Measurements from ENCODE around the gene WDFY3. TPM values are rescaled to one million over a fixed set of nuclear protein-coding genes. Genes with fewer than 3 reads are reported as not detected.

WDFY3 gene
- polyA plus RNA-seq, 1 donor (not counting 4 experiments of a cell fraction or from before 2014, with no cell fraction given): 28.5 TPM

DNA sequence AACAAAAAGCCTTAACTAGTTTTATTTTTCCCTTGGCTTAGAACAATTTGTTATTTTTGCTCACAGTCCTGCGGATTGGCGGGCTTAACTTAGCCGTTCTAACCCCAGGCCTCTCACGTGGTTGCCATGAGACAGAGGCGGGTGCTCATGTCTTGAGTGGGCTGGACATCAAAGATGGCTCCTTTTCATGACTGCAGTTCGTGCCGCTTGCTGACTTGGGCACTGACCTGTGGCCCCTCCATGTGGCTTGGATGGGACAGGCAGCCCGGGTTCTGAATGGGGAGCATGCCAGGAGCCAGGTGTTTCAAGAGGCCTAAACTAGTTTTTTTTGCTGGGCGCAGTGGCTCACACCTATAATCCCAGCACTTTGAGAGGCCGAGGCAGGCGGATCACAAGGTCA, 342.8 kb downstream of the WDFY3 start:
- FAIRE-seq (no peak), DNase-seq (ENCODE audit: low read depth, low spot score) (no peak)
- H3K4me3 ChIP-seq (ENCODE audit: control insufficient read depth in 2 of 3, extremely low read depth in 1 of 3, insufficient read depth in 2 of 3, low read depth in 1 of 3, low read length in 3 of 3): no peak overlapping the region
- peaks cover 0 to 2% of the 10 kb centered on the region in 2 experiments for H3K36me3 ChIP-seq (ENCODE audit: control insufficient read depth in 2 of 2, extremely low read depth in 1 of 2, insufficient read depth in 2 of 2, low read length in 2 of 2)
- H3K27me3 ChIP-seq (ENCODE audit: control insufficient read depth, extremely low read depth, insufficient read depth, low read length): no peaks in the 10 kb centered on the region
- no peak for TF ChIP-seq EZH2 (IDR thresholded peaks at IDR 0.05; ENCODE audit: low read length)
- TF ChIP-seq, protein P1, sequence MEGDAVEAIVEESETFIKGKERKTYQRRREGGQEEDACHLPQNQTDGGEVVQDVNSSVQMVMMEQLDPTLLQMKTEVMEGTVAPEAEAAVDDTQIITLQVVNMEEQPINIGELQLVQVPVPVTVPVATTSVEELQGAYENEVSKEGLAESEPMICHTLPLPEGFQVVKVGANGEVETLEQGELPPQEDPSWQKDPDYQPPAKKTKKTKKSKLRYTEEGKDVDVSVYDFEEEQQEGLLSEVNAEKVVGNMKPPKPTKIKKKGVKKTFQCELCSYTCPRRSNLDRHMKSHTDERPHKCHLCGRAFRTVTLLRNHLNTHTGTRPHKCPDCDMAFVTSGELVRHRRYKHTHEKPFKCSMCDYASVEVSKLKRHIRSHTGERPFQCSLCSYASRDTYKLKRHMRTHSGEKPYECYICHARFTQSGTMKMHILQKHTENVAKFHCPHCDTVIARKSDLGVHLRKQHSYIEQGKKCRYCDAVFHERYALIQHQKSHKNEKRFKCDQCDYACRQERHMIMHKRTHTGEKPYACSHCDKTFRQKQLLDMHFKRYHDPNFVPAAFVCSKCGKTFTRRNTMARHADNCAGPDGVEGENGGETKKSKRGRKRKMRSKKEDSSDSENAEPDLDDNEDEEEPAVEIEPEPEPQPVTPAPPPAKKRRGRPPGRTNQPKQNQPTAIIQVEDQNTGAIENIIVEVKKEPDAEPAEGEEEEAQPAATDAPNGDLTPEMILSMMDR (optimal IDR thresholded peaks at IDR 0.05 in 1 of 3, IDR thresholded peaks at IDR 0.05 in 1 of 3, conservative IDR thresholded peaks at IDR 0.05 in 1 of 3; ENCODE audit: extremely low read depth in 1 of 3, insufficient read depth in 2 of 3, low read length in 3 of 3): no peak
- no peak overlapping the region for H3K9ac ChIP-seq (ENCODE audit: control insufficient read depth, extremely low read depth, insufficient read depth, low read length)
- no peak overlapping the region for H3K4me2 ChIP-seq (ENCODE audit: control insufficient read depth, extremely low read depth, insufficient read depth, low read depth, low read length)
- no peaks in the 10 kb centered on the region for H3K79me2 ChIP-seq (ENCODE audit: control insufficient read depth, insufficient read depth, low read length)
- no peaks in the 10 kb centered on the region for H3K9me3 ChIP-seq (ENCODE audit: control insufficient read depth, low read depth, low read length)
- dilution Hi-C loops (cut with MboI; ENCODE audit: extremely low pct_ligation_motif_present, low sequenced_read_pairs): no loop called here
- no peak overlapping the region for H3K27ac ChIP-seq (ENCODE audit: control insufficient read depth, insufficient read depth, low read length)
- H4K20me1 ChIP-seq (ENCODE audit: control insufficient read depth, extremely low read depth, insufficient read depth, low read length): no peaks in the 10 kb centered on the region
- H3K4me1 ChIP-seq (ENCODE audit: control insufficient read depth, extremely low read depth, insufficient read depth, low read length): no peaks in the 10 kb centered on the region
- H2AFZ ChIP-seq (ENCODE audit: control insufficient read depth, low read length): no peak overlapping the region
- no peaks in the 10 kb centered on the region for H3K9me1 ChIP-seq (ENCODE audit: control insufficient read depth, extremely low read depth, insufficient read depth, low read length)

DNA sequence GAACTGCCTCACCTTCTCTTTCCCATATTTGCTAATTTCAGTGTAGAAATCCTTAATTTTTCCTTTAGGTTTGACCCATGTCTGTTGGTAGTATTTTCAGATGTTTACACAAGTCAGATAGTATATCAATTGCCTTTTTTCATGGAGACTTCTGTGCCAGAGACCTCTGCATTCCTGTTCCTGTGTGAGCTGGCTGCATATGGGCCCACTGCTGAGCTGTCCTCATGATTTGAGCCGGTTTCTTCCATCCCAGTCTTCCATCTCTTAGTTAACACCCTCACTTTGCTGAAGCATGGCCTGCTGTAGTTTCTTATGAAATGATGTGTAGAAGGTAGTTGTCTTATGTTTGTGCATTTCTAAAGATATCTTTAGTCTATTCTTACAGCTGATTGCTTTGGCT, 343.5 kb downstream of the WDFY3 start:
- dilution Hi-C loops (cut with MboI; ENCODE audit: extremely low pct_ligation_motif_present, low sequenced_read_pairs): no loop called here
- Histone ChIP-seq H3K36me3 (ENCODE audit: control insufficient read depth in 2 of 2, extremely low read depth in 1 of 2, insufficient read depth in 2 of 2, low read length in 2 of 2) (peaks cover 0 to 4% of the 10 kb centered on the region in 2 experiments), H3K27me3 (ENCODE audit: control insufficient read depth, extremely low read depth, insufficient read depth, low read length) (no peaks in the 10 kb centered on the region), H3K4me1 (ENCODE audit: control insufficient read depth, extremely low read depth, insufficient read depth, low read length) (no peaks in the 10 kb centered on the region), H2AFZ (ENCODE audit: control insufficient read depth, low read length) (no peak overlapping the region), H3K9ac (ENCODE audit: control insufficient read depth, extremely low read depth, insufficient read depth, low read length) (no peak overlapping the region), H3K4me3 (ENCODE audit: control insufficient read depth in 2 of 3, extremely low read depth in 1 of 3, insufficient read depth in 2 of 3, low read depth in 1 of 3, low read length in 3 of 3) (no peak overlapping the region), H3K9me3 (ENCODE audit: control insufficient read depth, low read depth, low read length) (no peaks in the 10 kb centered on the region), H3K4me2 (ENCODE audit: control insufficient read depth, extremely low read depth, insufficient read depth, low read depth, low read length) (no peak overlapping the region), H3K79me2 (ENCODE audit: control insufficient read depth, insufficient read depth, low read length) (no peaks in the 10 kb centered on the region), H3K27ac (ENCODE audit: control insufficient read depth, insufficient read depth, low read length) (no peak overlapping the region), H3K9me1 (ENCODE audit: control insufficient read depth, extremely low read depth, insufficient read depth, low read length) (no peaks in the 10 kb centered on the region), H4K20me1 (ENCODE audit: control insufficient read depth, extremely low read depth, insufficient read depth, low read length) (no peaks in the 10 kb centered on the region)
- FAIRE-seq (no peak), DNase-seq (ENCODE audit: low read depth, low spot score) (no peak)
- TF ChIP-seq, protein P1 (optimal IDR thresholded peaks at IDR 0.05 in 1 of 3, IDR thresholded peaks at IDR 0.05 in 1 of 3, conservative IDR thresholded peaks at IDR 0.05 in 1 of 3; ENCODE audit: extremely low read depth in 1 of 3, insufficient read depth in 2 of 3, low read length in 3 of 3): no peak
- no peak for TF ChIP-seq EZH2 (IDR thresholded peaks at IDR 0.05; ENCODE audit: low read length)

Small RNA genes lying within 50 kb of the gene (small RNA-seq; reads per million reads assigned to genes)
- gene RN7SL552P (ENCODE audit: insufficient read length in 3 of 3, low read depth in 3 of 3, low replicate concordance in 1 of 3) (0 to 0.25 (median 0) reads per million in 3 experiments), gene RNU6-469P (ENCODE audit: insufficient read length in 3 of 3, low read depth in 3 of 3, low replicate concordance in 1 of 3) (0 reads per million in 3 experiments)
